ENCODE data around the gene TMEM259.

The TMEM259 gene

DNA sequence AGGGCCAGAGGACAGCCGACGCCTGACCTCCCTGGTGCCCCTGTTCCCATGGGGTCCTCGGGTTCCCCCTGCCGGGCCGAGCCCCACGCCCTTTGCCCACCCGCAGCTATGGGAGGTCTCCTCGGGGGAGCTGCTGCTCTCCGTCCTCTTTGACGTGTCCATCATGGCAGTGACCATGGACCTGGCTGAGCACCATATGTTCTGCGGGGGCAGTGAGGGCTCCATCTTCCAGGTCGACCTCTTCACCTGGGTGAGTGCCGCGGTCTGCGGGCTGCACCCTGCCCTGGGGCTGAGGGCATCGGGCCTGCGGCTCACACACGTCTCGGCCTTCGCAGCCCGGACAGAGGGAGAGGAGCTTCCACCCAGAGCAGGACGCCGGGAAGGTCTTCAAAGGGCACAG, 30.2 kb downstream of the TMEM259 start:
- H3K27ac ChIP-seq (ENCODE audit: low read depth, low read length) = no peak overlapping the region
- no peaks in the 10 kb centered on the region for H3K9me2 ChIP-seq (replicated peaks; ENCODE audit: insufficient read depth, low read length)
- no peaks in the 10 kb centered on the region for H3K36me3 ChIP-seq (ENCODE audit: low read length)
- H3K4me2 ChIP-seq (ENCODE audit: low read depth, low read length, poor library complexity, severe bottlenecking) = no peak overlapping the region
- H4K20me1 ChIP-seq (ENCODE audit: low read depth, low read length) = no peaks in the 10 kb centered on the region
- H3K79me2 ChIP-seq (ENCODE audit: insufficient read depth, low read length) = no peaks in the 10 kb centered on the region
- no peaks in the 10 kb centered on the region for H3F3A ChIP-seq (ENCODE audit: insufficient read depth)
- H3K9ac ChIP-seq (ENCODE audit: low read length) = no peak overlapping the region
- TF ChIP-seq EZH2phosphoT487 (conservative IDR thresholded peaks at IDR 0.05; ENCODE audit: low read length) = no peak
- no peak for TF ChIP-seq CTCF (IDR thresholded peaks at IDR 0.05; ENCODE audit: insufficient read depth, low read length, poor library complexity, severe bottlenecking)
- no peaks in the 10 kb centered on the region for H3K9me3 ChIP-seq (ENCODE audit: insufficient read depth, low read length)
- H3K4me3 ChIP-seq (ENCODE audit: insufficient read depth, low read length, poor library complexity, severe bottlenecking) = no peak overlapping the region
- H2AFZ ChIP-seq (ENCODE audit: low read depth, low read length, severe bottlenecking) = no peak overlapping the region
- no peaks in the 10 kb centered on the region for H3K27me3 ChIP-seq (ENCODE audit: low read length)

DNA sequence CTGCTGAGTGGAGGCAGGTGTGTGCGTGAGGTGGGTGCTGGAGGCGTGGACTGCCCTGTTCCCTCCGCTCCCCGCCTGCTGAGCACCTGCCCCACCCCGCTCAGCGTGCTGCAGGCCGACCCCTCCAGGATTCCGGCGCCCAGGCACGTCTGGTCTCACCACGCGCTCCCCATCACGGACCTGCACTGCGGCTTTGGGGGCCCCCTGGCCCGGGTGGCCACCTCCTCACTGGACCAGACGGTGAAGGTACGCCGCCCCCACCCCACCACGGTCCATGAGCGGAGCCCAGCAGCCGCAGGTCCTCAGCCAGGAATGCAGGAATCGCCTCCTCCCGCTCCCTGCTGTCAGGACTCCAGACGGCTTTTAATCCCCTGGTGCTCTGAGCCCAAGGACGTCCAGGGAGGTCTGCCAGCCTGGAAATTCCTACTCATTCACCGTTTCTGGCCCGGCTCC, 30.8 kb downstream of the TMEM259 start:
- Histone ChIP-seq H3K4me3 (ENCODE audit: insufficient read depth, low read length, poor library complexity, severe bottlenecking) (no peak overlapping the region), H3K27ac (ENCODE audit: low read depth, low read length) (no peak overlapping the region), H4K20me1 (ENCODE audit: low read depth, low read length) (no peaks in the 10 kb centered on the region), H3K9me3 (ENCODE audit: insufficient read depth, low read length) (no peaks in the 10 kb centered on the region), H3K36me3 (ENCODE audit: low read length) (no peaks in the 10 kb centered on the region), H3K27me3 (ENCODE audit: low read length) (no peaks in the 10 kb centered on the region), H3K9me2 (replicated peaks; ENCODE audit: insufficient read depth, low read length) (no peaks in the 10 kb centered on the region), H3F3A (ENCODE audit: insufficient read depth) (no peaks in the 10 kb centered on the region), H3K4me2 (ENCODE audit: low read depth, low read length, poor library complexity, severe bottlenecking) (no peak overlapping the region), H2AFZ (ENCODE audit: low read depth, low read length, severe bottlenecking) (no peak overlapping the region), H3K9ac (ENCODE audit: low read length) (no peak overlapping the region), H3K79me2 (ENCODE audit: insufficient read depth, low read length) (no peaks in the 10 kb centered on the region)
- TF ChIP-seq CTCF (IDR thresholded peaks at IDR 0.05; ENCODE audit: insufficient read depth, low read length, poor library complexity, severe bottlenecking) (no peak), EZH2phosphoT487 (conservative IDR thresholded peaks at IDR 0.05; ENCODE audit: low read length) (no peak)

GRCh38 chr19:989381-990081, 31.4 kb downstream of the TMEM259 start:
- Histone ChIP-seq H2AFZ (ENCODE audit: low read depth, low read length, severe bottlenecking) (no peak overlapping the region), H3K79me2 (ENCODE audit: insufficient read depth, low read length) (0 out of 2 replicates have a peak, but pooled peaks cover 3% of the 10 kb centered on the region), H3K9ac (ENCODE audit: low read length) (no peak overlapping the region), H3K9me2 (replicated peaks; ENCODE audit: insufficient read depth, low read length) (no peaks in the 10 kb centered on the region), H3K9me3 (ENCODE audit: insufficient read depth, low read length) (no peaks in the 10 kb centered on the region), H3K4me2 (ENCODE audit: low read depth, low read length, poor library complexity, severe bottlenecking) (no peak overlapping the region), H3K36me3 (ENCODE audit: low read length) (no peaks in the 10 kb centered on the region), H4K20me1 (ENCODE audit: low read depth, low read length) (no peaks in the 10 kb centered on the region), H3K27me3 (ENCODE audit: low read length) (no peaks in the 10 kb centered on the region), H3K4me3 (ENCODE audit: insufficient read depth, low read length, poor library complexity, severe bottlenecking) (no peak overlapping the region), H3F3A (ENCODE audit: insufficient read depth) (no peaks in the 10 kb centered on the region), H3K27ac (ENCODE audit: low read depth, low read length) (no peak overlapping the region)
- no peak for TF ChIP-seq CTCF (IDR thresholded peaks at IDR 0.05; ENCODE audit: insufficient read depth, low read length, poor library complexity, severe bottlenecking)
- no peak for TF ChIP-seq EZH2phosphoT487 (conservative IDR thresholded peaks at IDR 0.05; ENCODE audit: low read length)
